Measurements from ENCODE around the gene TPMT. TPM values are rescaled to one million over a fixed set of nuclear protein-coding genes. Genes with fewer than 3 reads are reported as not detected.

Gene TPMT
- total RNA-seq, 1 donor from 2014 or later, result 10.4 TPM

GRCh38 chr6:18119236-18119635 lies 35.6 kb downstream of the TPMT start:
- DNase-seq (ENCODE audit: extremely low read depth, low read depth, low spot score), result no peak

DNA sequence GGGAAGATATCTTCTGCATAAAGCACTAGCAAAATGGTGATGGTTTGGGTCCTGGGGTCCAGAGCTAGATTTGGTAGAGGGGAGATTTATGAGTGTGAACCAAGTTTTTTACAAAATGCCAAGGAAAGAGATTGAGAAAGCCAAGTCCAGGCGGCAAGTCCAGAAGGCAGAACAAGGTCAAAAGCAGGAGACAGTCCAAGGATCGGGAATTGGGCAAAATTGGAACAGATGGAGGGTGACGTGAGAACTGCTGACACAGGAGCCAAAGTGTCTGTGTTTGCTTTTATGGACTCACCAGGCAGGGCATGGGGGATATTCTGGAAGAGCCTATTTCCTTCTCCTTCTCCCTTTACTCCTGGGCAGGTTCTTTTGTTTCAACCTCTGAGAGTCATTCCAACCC lies 36.5 kb downstream of the TPMT start:
- no peak for DNase-seq (ENCODE audit: extremely low read depth, low read depth, low spot score)

DNA sequence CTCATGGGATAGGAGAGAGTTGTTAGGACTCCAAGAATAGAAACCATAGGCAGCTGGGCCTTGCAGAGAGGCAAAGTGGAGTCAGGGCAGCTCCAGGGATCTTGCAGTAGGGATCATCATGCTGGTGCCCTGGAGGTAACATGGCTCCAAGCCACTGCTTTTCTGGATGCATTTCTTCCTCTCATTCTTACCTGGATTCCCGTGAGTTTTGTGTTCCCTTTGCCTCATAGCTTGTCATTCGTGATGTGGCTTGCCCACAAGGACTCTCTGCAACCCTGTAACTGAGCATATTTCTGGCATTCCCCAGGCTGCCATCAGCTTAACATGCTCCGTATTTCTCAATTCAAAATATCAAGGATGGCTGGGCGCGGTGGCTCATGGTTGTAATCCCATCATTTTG lies 37.7 kb downstream of the TPMT start:
- DNase-seq (ENCODE audit: extremely low read depth, low read depth, low spot score), result no peak

GRCh38 chr6:18115356-18115755 lies 39.5 kb downstream of the TPMT start:
- no peak for DNase-seq (ENCODE audit: extremely low read depth, low read depth, low spot score)

GRCh38 chr6:18110162-18110561 lies 44.7 kb downstream of the TPMT start:
- no peak for DNase-seq (ENCODE audit: extremely low read depth, low read depth, low spot score)

DNA sequence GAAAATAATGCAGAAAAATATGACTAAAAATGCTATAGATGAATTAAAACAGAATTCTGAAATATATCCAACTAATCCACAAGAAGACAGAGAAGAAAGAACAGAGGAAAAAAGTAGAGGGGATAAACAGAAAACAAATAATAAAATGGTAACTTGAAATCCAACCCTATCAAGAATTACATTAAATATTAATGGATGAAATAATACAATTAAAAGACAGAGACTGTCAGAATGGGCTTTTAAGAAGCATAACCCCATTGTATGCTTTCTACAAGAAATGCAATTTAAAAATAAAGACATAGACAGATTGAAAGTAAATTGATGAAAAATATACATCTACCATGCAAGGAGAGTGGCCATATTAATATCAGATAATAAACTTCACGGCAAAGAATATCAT lies 47.8 kb downstream of the TPMT start:
- DNase-seq (ENCODE audit: extremely low read depth, low read depth, low spot score), result no peak

- DNase-seq (ENCODE audit: extremely low read depth, low read depth, low spot score), result no peak
Measured at GRCh38 chr6:18102783-18103509, 51.9 kb downstream of the TPMT start.

- DNase-seq (ENCODE audit: extremely low read depth, low read depth, low spot score), result no peak
Measured at GRCh38 chr6:18101873-18102272, 53.0 kb downstream of the TPMT start.

GRCh38 chr6:18101271-18101670 lies 53.6 kb downstream of the TPMT start:
- no peak for DNase-seq (ENCODE audit: extremely low read depth, low read depth, low spot score)

GRCh38 chr6:18100296-18100695 lies 54.6 kb downstream of the TPMT start:
- DNase-seq (ENCODE audit: extremely low read depth, low read depth, low spot score), result no peak

DNA sequence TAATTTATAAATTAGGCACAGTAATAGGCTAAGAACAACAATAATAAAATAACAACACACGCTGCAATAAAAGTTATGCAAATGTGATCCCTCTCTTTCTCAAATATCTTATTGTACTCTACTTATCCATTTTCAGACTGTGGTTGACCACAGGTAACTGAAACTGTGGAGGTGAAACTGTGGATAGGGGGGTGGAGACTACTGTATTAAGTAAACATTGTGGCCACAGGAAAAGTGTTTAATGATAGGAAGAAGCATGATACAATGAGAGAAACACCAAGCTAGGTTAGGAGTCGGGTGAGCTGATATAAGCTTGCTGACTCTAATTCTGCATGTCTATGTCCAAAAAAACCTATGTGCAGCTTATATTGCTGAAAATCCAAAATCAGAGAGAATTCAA lies 55.4 kb downstream of the TPMT start:
- DNase-seq (ENCODE audit: extremely low read depth, low read depth, low spot score), result no peak

DNA sequence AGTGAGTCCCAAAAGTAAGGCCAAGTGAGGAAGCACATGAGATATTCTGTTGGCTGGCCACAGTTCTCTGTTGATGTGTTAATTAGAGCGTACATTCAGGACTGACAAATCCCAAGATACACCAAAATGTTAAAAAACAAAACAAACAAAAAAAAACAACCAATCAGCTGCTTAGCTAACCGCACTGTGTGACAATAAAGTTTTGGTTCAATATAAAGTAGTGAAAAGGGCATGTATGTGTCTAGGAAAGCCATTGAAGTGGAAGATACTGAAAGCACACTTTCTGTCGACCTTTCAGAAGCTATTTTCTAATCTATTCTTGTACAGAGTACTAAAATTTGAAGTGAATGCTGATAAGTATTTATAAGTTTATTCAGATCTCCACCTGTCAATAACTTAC lies 58.5 kb downstream of the TPMT start:
- DNase-seq (ENCODE audit: extremely low read depth, low read depth, low spot score), result no peak

DNA sequence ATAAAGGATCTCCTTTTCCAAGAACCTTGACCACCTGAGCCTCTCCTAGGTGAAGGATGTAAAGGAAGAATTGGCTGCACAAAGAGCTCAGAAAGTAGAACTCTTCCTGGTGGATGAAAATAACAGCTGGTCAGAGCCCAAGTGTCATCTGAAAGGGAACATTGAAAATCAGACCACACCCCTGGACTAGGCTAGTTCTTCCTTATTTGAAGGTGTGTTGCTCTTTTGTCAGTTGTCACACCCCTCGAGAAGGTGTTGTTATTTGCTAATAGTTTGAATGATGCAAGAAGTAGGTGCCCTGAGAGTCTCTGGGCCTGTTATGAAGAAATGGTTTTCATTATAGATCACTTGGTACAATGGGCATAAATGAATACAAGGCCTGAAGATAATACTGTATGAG lies 63.5 kb downstream of the TPMT start:
- no peak for DNase-seq (ENCODE audit: extremely low read depth, low read depth, low spot score)

DNA sequence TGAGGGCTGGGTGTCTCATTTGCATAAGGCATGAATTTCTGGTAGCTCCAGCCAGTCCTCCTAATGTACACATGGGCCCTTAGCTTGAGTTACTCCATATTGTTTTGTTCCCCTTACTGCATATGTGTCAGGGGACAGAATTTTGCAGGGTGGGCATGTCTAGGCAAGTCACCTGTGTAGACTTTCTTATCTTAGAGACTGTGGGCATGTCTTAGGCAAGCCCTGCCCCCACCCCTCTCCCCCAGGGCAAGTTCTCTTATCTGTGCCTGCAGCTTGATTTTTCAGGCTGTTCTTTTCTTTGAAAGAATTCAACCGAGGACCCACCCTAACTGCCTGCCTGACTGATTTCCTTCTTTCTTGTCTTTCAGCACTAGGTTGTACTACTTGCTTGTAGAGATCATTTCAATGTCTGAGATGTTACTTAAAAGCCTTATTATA lies 64.5 kb downstream of the TPMT start:
- no peak for DNase-seq (ENCODE audit: extremely low read depth, low read depth, low spot score)

- DNase-seq (ENCODE audit: extremely low read depth, low read depth, low spot score), result no peak
Measured at GRCh38 chr6:18088419-18089296, 66.2 kb downstream of the TPMT start.

- DNase-seq (ENCODE audit: extremely low read depth, low read depth, low spot score), result no peak
Measured at GRCh38 chr6:18087396-18088165, 67.3 kb downstream of the TPMT start.

DNA sequence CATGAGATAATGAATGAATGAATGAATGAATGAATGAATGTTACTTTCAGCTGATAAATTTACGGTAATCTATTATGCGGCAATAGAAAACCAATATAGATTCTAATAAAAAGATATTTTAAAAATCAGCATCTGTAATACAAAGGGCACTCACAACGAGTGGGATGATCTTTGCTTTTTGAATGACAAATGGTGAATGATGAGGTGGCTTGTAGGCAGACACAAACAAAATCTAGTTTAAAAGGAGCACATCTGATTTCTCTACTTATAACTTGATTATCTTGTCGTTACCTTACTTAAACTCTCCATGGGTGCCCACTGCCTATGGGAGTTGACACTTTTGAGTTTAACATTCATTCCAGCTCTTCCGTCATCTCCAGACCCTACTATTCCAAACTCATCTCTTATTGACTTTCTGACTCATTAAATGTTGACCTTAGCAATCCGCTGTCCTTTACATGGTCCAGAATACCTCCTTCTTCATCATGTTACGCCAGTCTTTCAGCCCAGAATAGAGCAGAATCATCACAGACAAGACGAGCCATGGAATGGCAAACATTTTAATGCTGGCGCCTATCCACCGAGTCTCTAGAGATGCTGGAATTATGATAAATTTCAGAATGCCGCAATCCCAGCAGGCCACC lies 73.7 kb downstream of the TPMT start:
- DNase-seq (ENCODE audit: extremely low read depth, low read depth, low spot score), result no peak

- no peak for DNase-seq (ENCODE audit: extremely low read depth, low read depth, low spot score)
Measured at GRCh38 chr6:18080544-18080943, 74.3 kb downstream of the TPMT start.

- DNase-seq (ENCODE audit: extremely low read depth, low read depth, low spot score), result no peak
Measured at GRCh38 chr6:18078866-18079265, 76.0 kb downstream of the TPMT start.
